GM08714 (cell line): ENCODE results near the gene FABP2.

Experiments used
- H3K4me3 ChIP-seq: fragments of 200-500 bp; sonication (Bioruptor generic); 2 replicates; pipeline ENCODE4 v1.5.1; 2014; ENCODE audit warnings: mild to moderate bottlenecking, low read length, inconsistent platforms
- ZNF274 ChIP-seq: IDR thresholded peaks from 2 replicates; pipeline ENCODE4 v1.6.1; 2012; ENCODE audit warnings: mild to moderate bottlenecking, low read depth, low read length

Gene FABP2

DNA sequence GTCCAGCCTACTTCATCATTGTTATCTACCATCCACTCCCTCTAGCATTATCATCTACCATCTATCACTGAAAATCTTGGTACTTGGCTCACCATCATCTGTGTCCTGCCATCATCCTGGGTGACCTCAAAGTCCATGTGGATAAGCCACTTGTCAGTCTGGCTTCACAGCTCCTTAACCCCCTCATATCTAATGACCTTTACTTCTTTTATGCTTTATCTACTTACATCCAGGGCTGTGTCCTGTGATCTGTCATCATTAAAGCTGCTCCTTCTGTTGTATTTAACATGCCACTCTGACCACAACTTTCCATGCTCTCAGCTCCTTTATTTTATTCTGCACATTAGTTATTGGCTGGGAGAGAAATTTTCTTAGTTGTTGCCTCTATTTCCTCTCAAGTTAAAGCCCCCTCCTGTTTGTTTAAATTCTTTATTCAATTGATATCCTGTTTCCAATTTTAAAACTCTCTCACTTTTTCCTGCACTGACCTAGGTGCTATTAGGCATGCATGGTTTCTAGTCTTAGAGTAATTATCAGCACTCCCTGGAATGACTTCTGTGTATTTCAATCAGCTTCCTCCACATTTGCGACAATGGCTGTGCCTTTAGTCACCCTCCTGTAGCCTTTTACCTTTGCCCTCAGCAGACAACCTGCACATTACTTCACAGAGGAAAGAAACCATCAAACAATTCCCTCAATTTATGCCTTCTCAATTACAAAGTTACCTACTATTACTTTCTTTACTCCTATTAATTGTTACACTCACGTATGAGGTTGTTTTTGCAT lies 8.1 kb upstream of the FABP2 start:
- H3K4me3 ChIP-seq = no peak overlapping the region
- no peak for TF ChIP-seq ZNF274

DNA sequence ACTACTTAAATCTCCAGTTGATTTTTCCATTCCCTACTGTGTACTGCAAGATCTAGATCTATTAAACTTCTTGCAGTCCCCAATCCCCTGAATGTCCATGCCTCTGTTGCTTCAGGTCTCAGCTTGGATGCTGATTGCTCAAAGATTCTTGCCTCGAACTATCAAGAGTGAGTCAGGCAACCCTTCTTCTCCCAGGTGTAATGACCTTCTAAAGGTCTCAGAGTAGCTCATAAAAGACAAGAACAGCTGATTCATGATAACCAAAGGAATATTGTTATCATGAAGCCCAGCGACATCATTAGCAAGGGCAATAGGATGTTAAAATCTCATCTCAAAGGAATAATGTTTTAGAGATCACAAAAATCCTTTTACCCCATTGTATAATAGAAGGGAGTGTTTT lies 6.8 kb upstream of the FABP2 start:
- TF ChIP-seq ZNF274 = no peak
- no peak overlapping the region for H3K4me3 ChIP-seq

DNA sequence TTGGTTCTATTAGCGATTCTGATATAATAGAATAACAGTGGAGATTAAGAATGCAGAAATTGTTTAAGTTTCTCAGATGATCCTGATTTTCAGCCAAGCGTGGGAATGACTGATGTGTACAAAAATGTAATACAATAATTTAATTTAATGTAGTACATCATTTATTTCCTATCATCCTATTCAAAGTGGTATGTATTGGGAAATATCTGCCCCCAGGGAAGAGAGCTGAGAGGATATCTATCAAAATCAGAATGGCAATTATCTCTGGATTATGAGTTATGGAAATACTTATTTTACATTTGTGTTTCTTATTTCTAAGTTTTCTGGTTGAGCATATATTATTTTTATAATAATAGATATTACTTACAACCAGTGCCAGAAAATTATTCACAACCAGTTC lies 3.9 kb downstream of the FABP2 start:
- H3K4me3 ChIP-seq = no peak overlapping the region
- no peak for TF ChIP-seq ZNF274

DNA sequence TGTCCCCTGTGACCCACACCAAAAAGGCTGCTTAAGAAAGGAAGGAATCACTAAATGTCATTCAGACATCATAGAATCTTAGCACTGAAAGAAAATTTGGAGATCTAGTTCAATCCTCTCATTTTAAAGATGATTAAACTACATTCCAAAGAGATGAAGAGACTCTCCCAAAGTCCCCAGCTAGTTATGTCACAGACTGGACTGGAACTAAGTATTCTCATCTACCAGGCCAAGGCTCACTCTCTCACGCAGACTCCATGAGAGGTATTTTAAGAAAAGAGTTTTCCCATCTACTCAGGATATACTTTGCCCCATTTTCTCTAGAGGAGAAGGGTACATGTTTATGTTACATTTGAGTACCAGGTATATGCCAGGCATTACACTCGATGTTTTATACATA lies 6.9 kb downstream of the FABP2 start:
- TF ChIP-seq ZNF274 = no peak
- no peak overlapping the region for H3K4me3 ChIP-seq

DNA sequence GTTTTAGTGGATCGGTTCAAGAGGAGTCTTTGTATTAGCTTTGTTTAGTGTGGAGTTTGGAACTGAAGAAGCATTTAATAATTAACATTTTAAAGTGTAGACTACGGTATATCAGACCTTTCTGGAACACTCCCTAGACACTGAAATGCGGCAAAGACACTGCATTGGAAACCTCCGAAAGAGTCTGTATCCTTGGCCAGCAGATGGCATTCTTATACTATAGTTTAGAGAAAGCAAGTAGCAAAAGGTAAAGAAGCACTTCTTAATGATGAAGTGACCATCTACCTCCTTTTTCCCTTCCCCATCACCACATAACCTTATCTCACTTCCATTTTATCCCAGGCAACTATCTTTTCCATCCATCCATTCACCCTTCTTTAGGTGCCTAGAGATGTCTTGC lies 7.6 kb downstream of the FABP2 start:
- TF ChIP-seq ZNF274 = no peak
- no peak overlapping the region for H3K4me3 ChIP-seq

DNA sequence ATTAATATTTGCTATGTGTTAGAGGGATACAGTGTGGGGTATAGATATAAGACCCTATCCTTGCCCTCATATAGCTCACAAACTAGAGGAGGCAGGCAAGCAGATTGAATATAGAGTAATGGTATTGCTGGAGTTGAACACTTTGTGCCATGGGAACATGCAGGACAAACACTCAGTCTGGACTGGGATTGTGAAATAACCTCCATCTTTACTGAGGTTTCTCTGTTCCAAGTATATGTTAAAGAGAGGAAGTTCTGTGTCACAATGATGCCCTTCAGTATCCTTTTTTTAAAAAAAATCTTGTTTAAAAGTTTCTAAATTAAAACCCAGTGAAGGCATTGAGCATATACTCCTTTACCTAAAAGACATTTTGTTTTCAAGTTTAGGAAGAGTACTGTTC lies 8.7 kb downstream of the FABP2 start:
- no peak overlapping the region for H3K4me3 ChIP-seq
- TF ChIP-seq ZNF274 = no peak

DNA sequence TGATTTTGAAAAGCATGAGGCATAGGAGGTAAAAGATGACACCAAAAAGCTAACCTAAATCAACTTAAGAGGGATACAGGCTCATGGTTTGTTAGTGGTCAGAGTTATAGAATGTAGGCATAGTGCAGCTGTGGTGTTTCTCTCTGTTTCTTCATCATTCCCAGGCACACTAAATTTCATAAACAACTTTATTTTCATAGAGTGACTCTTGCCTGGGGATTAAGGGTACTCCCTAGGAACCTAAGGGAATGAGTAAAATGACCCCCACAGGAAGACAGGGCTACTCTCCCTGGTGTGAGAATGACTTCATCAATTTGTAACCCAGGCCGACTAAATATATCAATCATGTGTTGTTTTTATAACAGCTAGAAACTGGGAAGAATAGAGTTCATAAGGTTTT lies 11.1 kb downstream of the FABP2 start:
- H3K4me3 ChIP-seq = no peak overlapping the region
- TF ChIP-seq ZNF274 = no peak

DNA sequence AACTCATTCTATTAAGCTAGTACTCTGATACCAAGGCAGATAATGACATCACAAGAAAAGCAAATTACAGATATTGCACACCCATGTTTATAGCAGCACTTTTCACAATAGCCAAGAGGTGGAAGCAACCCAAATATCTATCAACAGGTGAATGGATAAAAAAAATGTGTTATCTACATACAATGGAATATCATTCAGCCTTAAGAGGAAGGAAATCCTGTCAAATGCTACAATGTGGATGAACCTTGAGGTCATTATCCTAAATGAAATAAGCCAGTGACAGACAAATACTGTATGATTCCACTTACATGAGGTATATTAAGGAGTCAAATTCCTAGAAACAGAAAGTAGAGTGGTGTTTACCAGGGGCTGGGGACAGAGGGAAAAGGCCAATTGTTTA lies 14.3 kb downstream of the FABP2 start:
- H3K4me3 ChIP-seq = no peak overlapping the region
- no peak for TF ChIP-seq ZNF274

DNA sequence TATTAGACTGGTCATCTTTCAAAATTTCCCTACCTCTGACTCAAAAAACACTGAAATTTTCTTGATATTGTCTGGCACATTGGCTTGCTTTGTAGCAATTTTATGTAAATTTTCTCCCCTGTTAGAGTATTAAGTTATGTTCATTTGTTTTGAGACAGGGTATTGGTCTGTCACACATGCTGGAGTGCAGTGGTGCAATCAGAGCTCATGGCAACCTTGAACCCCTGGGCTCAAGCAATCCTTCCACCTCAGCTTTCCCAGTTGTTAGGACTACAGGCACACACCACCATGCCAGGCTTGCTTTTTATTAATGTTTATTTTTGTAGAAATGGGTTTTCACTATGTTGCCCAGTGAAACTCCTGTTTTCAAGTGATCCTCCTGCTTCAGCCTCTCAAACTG lies 17.5 kb downstream of the FABP2 start:
- no peak overlapping the region for H3K4me3 ChIP-seq
- no peak for TF ChIP-seq ZNF274

DNA sequence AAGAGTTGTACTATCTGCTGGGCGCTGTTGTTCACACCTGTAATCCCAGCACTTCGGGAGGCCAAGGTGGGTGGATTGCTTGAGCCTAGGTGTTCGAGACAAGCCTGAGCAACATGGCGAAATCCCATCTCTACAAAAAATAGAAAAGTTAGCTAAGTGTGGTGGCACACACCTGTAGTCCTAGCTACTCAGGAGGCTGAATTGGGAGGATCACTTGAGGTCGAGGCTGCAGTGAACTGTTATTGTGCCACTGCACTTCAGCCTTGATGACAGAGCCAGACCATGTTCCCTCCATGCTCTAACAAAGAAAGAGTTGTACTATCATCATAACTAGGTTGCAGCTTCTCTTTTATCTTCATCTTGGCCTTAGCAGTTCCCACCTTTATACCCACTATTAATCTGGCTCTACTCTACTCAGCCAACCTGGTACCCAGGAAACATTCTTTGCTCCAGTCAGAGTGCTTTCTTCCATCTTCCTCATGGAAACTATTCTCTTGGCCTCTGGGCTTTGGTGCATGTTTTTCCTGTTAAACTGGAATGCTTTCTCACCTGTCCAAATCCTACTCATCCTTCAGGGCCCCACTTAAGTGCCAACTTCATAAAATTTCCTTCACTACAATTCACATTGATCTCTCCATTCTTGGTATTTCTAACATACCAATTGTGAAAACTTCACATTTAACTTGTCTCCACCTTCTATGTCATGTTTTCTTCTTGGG lies 18.2 kb downstream of the FABP2 start:
- no peak overlapping the region for H3K4me3 ChIP-seq
- no peak for TF ChIP-seq ZNF274

DNA sequence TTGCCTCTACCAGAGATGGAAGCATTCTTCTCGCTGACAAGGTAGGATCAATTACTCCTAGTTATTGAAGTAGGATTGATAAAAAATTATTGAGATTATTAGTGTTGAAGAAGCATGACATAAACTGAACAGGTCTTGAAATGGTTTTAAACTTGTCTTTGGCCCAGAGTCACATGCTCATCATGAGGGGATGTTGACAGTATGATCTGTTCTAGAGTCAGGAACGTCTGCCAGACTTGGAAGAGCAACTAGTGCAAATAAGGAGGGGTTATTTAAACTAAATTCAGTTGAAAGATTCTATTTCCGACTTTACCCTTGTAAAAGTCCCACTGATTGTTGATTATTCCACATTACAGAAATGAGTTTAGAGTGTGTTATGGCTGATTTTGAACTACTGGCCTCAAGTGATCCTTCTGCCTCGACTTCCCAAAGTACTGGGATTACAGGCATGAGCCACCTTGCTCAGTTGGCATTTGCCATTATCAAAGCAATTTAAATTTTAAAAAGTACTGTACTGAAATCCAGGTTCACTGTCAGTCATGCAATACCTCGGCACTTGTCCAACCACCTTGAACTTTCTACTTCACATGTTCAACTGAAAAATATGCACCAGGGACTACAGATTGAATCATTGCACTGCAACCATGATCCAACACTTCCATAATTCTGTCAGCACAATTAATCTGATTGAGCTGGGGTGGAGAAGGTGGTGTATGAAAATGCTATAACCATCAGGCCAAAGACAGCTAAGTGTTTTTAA lies 19.7 kb downstream of the FABP2 start:
- H3K4me3 ChIP-seq = no peak overlapping the region
- TF ChIP-seq ZNF274 = no peak

DNA sequence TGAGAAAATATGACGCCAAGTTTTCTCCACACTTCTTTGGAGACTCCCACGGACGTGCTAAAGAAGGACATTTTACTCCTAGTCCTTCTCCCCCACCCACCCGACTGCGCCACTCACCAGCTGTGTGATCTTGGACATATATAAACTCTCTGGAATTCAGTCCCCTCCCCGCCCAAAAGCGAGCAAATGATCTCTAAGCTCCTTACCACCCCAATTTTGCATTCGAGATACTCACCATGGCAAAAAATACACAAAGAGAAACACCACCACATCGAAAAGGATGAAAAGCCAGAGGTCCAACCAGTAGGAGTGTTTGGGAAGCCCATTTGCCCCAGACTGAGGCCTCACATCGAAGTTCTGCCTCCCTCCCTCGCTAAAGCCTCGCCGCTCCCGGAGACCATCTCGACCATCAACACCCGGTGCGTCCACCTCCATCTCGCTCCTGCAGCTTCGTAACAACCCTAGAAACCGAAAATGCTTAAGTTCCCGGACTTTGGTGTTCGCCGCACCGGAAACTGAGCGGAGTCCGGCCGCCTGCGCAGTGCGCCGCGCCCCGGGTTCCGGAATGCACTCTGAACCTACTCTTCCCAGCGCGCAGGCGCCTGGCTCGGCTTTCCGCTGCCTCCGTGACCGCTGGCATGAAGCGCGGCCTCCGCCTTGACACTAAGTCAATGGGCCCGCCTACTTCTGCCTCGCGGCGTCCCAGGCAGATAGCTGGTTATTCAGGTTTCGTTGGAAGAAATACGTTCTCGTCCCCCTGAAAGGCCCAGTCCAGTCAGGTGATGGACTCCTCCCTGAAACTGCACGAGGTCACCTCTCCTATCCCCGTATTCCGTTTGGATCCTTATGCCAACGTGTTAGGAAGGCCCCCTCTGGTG lies 21.6 kb downstream of the FABP2 start:
- H3K4me3 ChIP-seq = peak overlapping the region; percentile 98
- TF ChIP-seq ZNF274 = no peak

DNA sequence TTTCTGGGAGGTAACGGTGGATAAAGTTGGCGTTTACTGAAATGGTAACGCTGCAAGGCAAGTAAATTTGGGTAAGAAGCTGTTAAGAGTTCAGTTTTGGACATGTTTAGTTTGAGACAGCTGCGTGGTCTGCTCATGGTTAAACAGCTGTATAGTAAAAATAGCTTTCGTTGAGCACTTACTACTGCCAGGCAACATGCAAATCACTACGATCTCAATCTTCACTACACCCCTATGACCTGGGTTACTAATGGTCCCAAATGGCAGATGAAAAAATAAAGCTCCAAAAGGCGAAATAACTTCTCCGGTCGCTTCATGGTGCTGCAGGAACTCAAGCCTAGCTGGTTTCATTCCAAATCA lies 22.2 kb downstream of the FABP2 start:
- TF ChIP-seq ZNF274 = no peak
- peak overlapping the region; percentile 98 for H3K4me3 ChIP-seq

DNA sequence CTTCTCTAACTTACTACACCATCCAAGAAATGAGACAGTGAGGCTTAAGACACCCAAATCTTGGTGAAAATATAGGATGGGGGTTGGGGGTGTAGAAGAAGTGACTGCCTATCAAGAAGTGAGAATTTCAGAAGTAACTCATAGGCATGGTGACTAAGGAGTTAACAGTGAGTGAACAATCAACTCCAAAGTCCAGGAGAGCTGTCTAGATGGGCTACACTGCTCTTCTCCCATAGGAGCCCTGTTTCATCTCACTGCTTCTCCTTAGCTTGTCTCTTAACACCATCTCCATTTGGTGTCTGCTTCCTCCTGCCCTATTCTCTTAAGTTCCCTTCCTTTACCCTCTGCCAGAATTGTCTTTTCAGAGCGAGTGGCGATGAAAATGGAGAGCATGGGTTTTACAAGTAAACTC lies 22.7 kb downstream of the FABP2 start:
- no peak for TF ChIP-seq ZNF274
- peak overlapping the region; percentile 98 for H3K4me3 ChIP-seq
